PC-9 (cell line): Measurements from ENCODE around the gene TPK1. TPM values are rescaled to one million over a fixed set of nuclear protein-coding genes. Genes with fewer than 3 reads are reported as not detected.

Experiments
- BruUV-seq: library from RNA; stranded (reverse); fragments of 400-500 nt; replicated peaks from 2 replicates; lab custom pipeline; 2021; lab: Mats Ljungman, UMichigan
- CTCF ChIA-PET: fragments of 300-600 bp; sonication (Branson Sonifier 250); formaldehyde crosslinking; loops from one replicate; lab custom pipeline; 2022; ENCODE audit warnings: antibody characterized with exemption; lab: Charles Lee
- POLR2A ChIA-PET: fragments of 300-600 bp; sonication (Branson Sonifier 250); formaldehyde crosslinking; loops from one replicate; lab custom pipeline; 2022; ENCODE audit warnings: antibody characterized with exemption; ENCODE audit not compliant: unreplicated experiment; lab: Charles Lee
- DNase-seq, 2 experiments: peaks; one replicate each; pipeline versions ENCODE4 v3.0.0 to v3.0.0-alpha.2; 2015 to 2022; ENCODE audit warnings: mixed read lengths in 1 of 2
- H2AFZ ChIP-seq: fragments of 200-600 bp; sonication (generic); 2 replicates; pipeline ENCODE4 v1.8.1; 2017; ENCODE audit warnings: antibody characterized with exemption
- H3F3A ChIP-seq: fragments of 200-600 bp; sonication (generic); 2 replicates; pipeline ENCODE4 v1.8.1; 2017; ENCODE audit warnings: antibody characterized with exemption, mild to moderate bottlenecking, low read depth; ENCODE audit not compliant: insufficient read depth
- H3K27ac ChIP-seq: fragments of 200-600 bp; sonication (generic); 2 replicates; pipeline ENCODE4 v1.6.1; 2016; ENCODE audit warnings: mixed run types
- H3K27me3 ChIP-seq: fragments of 200-600 bp; sonication (generic); 2 replicates; pipeline ENCODE4 v1.6.1; 2016; ENCODE audit warnings: low read depth, mixed run types; ENCODE audit not compliant: insufficient read depth
- H3K36me3 ChIP-seq: fragments of 200-600 bp; sonication (generic); 2 replicates; pipeline ENCODE4 v1.6.1; 2016; ENCODE audit warnings: low read depth, mixed run types
- H3K4me1 ChIP-seq: fragments of 200-600 bp; sonication (generic); replicated peaks from 2 replicates; pipeline ENCODE4 v1.6.1; 2016; ENCODE audit warnings: mixed run types; ENCODE audit not compliant: insufficient read depth
- H3K4me2 ChIP-seq: fragments of 200-600 bp; sonication (generic); 2 replicates; pipeline ENCODE4 v1.6.1; 2017; ENCODE audit warnings: mixed run types
- H3K4me3 ChIP-seq: fragments of 200-600 bp; sonication (generic); 2 replicates; pipeline ENCODE4 v1.6.1; 2016; ENCODE audit warnings: mixed run types
- H3K79me2 ChIP-seq: fragments of 200-600 bp; sonication (generic); 2 replicates; pipeline ENCODE4 v1.6.1; 2017; ENCODE audit warnings: low read depth, mixed run types
- H3K9me2 ChIP-seq: fragments of 200-600 bp; sonication (generic); 2 replicates; pipeline ENCODE4 v1.8.1; 2017; ENCODE audit warnings: mild to moderate bottlenecking; ENCODE audit not compliant: insufficient read depth
- H3K9me3 ChIP-seq: fragments of 200-600 bp; sonication (generic); 2 replicates; pipeline ENCODE4 v1.8.1; 2016; ENCODE audit warnings: low read depth; ENCODE audit not compliant: insufficient read depth
- H4K20me1 ChIP-seq: fragments of 200-600 bp; sonication (generic); 2 replicates; pipeline ENCODE4 v1.8.1; 2017; ENCODE audit not compliant: insufficient read depth
- EZH2 ChIP-seq: fragments of 200-600 bp; sonication (generic); IDR thresholded peaks from 2 replicates; pipeline ENCODE4 v1.8.0; 2017; ENCODE audit warnings: antibody characterized with exemption, low read depth
- intact Hi-C: fragments of 100-400 bp; cut with micrococcal nuclease; formaldehyde crosslinking; loops from one replicate; pipeline ENCODE4 v1.10.0; 2022; ENCODE audit not compliant: unreplicated experiment
- total RNA-seq: library from RNA; stranded (reverse); gene quantifications from 2 replicates; pipeline ENCODE4 v1.2.3, GENCODE V29; 2021
- TF ChIP-seq, protein P1 (sequence below): fragments of 200-600 bp; sonication (generic); conservative IDR thresholded peaks from 2 replicates; pipeline ENCODE4 v1.6.1; 2017; ENCODE audit warnings: mixed run types, antibody characterized with exemption, mild to moderate bottlenecking, moderate library complexity

Gene TPK1
- total RNA-seq, 1 experiment from 2014 or later, result 0.90 TPM

DNA sequence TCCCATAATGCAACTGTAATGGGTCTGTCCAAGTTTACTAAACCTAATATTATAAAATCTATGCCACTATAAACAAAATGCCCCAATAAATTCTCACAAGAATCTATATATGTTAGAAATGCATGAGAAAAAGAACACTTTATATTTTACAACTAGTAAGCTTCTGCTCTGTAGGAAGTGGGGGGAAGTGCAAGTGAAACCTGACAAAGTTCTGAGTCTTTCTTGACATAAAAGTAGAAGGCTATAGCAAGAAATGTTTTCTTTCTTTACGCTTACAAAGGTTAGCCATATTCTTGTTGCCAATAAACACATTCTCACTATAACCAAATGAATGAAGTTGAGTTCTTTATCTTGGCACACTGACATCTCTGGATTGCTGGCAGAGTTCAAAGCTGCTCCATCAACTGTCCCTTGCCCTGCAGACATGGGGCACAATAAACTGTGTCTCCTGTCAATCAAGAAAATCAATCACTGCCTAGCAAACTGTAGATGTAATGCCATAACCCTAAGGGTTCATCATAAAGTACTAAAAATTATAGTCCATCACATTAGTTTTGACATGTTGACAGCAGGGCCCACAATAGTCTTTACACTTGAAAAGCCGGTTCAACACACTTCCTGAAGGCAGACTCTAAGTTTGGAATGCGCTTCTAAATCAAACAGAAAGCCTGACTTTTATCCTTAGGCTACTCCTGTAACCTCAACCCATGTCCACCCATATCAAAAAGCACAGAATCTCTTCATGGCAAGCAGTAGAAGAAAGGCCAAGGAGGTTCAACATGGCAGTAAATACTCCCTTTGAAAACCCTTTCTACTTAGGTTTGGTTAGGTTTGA, 58.6 kb downstream of the TPK1 start:
- BruUV-seq, result no TSS peak
- Histone ChIP-seq H3K79me2 (no peaks in the 10 kb centered on the region), H3K27me3 (no peaks in the 10 kb centered on the region), H3K9me3 (no peaks in the 10 kb centered on the region), H3K36me3 (no peaks in the 10 kb centered on the region), H3K27ac (no peak overlapping the region), H3F3A (no peaks in the 10 kb centered on the region), H4K20me1 (no peaks in the 10 kb centered on the region), H3K4me2 (no peak overlapping the region), H3K4me3 (no peak overlapping the region), H3K4me1 (no peaks in the 10 kb centered on the region), H2AFZ (no peak overlapping the region), H3K9me2 (no peaks in the 10 kb centered on the region)
- TF ChIP-seq EZH2, result no peak
- TF ChIP-seq, protein P1, sequence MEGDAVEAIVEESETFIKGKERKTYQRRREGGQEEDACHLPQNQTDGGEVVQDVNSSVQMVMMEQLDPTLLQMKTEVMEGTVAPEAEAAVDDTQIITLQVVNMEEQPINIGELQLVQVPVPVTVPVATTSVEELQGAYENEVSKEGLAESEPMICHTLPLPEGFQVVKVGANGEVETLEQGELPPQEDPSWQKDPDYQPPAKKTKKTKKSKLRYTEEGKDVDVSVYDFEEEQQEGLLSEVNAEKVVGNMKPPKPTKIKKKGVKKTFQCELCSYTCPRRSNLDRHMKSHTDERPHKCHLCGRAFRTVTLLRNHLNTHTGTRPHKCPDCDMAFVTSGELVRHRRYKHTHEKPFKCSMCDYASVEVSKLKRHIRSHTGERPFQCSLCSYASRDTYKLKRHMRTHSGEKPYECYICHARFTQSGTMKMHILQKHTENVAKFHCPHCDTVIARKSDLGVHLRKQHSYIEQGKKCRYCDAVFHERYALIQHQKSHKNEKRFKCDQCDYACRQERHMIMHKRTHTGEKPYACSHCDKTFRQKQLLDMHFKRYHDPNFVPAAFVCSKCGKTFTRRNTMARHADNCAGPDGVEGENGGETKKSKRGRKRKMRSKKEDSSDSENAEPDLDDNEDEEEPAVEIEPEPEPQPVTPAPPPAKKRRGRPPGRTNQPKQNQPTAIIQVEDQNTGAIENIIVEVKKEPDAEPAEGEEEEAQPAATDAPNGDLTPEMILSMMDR, result no peak
- CTCF ChIA-PET, result no interaction called here
- POLR2A ChIA-PET, result no interaction called here
- DNase-seq, result peak in 1 of 2 experiments; percentile 37
- intact Hi-C loops, result no loop called here

DNA sequence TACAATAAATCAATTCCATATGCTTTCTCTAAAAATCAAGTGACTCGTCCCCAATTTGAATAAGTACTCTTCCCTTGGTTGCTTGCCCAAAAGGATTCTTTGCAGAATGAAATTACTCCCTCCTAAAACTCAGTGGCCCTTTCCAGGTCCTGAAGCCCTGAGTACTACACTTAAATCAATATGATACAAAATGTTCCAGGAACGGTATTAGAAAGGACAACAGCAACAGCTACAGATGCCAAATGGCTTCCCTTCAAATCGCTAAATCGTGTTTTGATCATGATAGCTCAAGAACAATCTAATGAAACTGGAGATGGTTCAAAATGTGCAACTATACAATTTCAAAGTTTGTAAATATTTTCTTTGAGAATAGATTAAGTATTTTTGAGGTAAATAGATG, 59.4 kb downstream of the TPK1 start:
- intact Hi-C loops, result no loop called here
- H3K27ac ChIP-seq, result no peak overlapping the region
- TF ChIP-seq, protein P1, result no peak
- no peak for TF ChIP-seq EZH2
- no peaks in the 10 kb centered on the region for H3K79me2 ChIP-seq
- no peaks in the 10 kb centered on the region for H3K36me3 ChIP-seq
- BruUV-seq, result no TSS peak
- no peaks in the 10 kb centered on the region for H3K27me3 ChIP-seq
- CTCF ChIA-PET, result no interaction called here
- H4K20me1 ChIP-seq, result no peaks in the 10 kb centered on the region
- DNase-seq, result no peak
- no peaks in the 10 kb centered on the region for H3F3A ChIP-seq
- POLR2A ChIA-PET, result no interaction called here
- no peaks in the 10 kb centered on the region for H3K9me3 ChIP-seq
- H3K9me2 ChIP-seq, result no peaks in the 10 kb centered on the region
- H3K4me1 ChIP-seq, result no peaks in the 10 kb centered on the region
- no peak overlapping the region for H2AFZ ChIP-seq
- H3K4me3 ChIP-seq, result no peak overlapping the region
- H3K4me2 ChIP-seq, result no peak overlapping the region

DNA sequence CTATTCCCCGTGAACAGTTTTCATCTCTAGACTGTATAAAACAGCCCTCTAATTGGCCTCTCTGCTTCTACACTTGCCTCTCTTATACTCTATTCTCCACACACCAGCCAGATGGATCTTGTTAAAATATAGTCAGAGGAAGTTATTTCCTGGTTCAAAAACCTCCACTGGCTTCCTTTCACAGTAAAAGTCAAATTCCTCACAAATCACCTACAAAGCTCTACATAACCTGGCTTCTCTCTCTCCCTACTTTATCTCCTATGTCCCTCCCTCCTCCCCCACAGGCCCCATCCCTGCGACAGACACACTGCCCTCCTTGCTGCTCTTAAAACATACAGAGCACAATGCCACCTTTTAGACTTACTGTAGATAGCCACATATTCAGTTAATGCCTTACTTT, 60.1 kb downstream of the TPK1 start:
- intact Hi-C loops, result no loop called here
- Histone ChIP-seq H3F3A (no peaks in the 10 kb centered on the region), H3K4me1 (no peaks in the 10 kb centered on the region), H3K79me2 (no peaks in the 10 kb centered on the region), H2AFZ (no peak overlapping the region), H3K9me3 (no peaks in the 10 kb centered on the region), H3K27ac (no peak overlapping the region), H3K4me3 (no peak overlapping the region), H4K20me1 (no peaks in the 10 kb centered on the region), H3K27me3 (no peaks in the 10 kb centered on the region), H3K36me3 (no peaks in the 10 kb centered on the region), H3K9me2 (no peaks in the 10 kb centered on the region), H3K4me2 (no peak overlapping the region)
- no peak for DNase-seq
- BruUV-seq, result no TSS peak
- ChIA-PET CTCF (no interaction called here), POLR2A (no interaction called here)
- TF ChIP-seq, protein P1, result no peak
- no peak for TF ChIP-seq EZH2
